WTC11 (cell line): Measurements from ENCODE around the gene SSB. TPM values are rescaled to one million over a fixed set of nuclear protein-coding genes. Genes with fewer than 3 reads are reported as not detected.

Experiments used
- ATAC-seq: fragments of 200-7000 bp; cut with Tn5 transposase; 2 replicates; pipeline ENCODE4 v1.10.0; 2021; ENCODE audit warnings: mild to moderate bottlenecking, moderate library complexity
- CTCF ChIA-PET: fragments of 300-600 bp; sonication (Branson Sonifier 250); formaldehyde crosslinking; loops from one replicate; lab custom pipeline; 2021; ENCODE audit warnings: antibody characterized with exemption; lab: Charles Lee
- POLR2A ChIA-PET: fragments of 350-600 bp; sonication (Branson Sonifier 250); formaldehyde crosslinking; loops from one replicate; lab custom pipeline; 2021; ENCODE audit warnings: antibody characterized with exemption; lab: Charles Lee
- DNase-seq: peaks from one replicate; pipeline ENCODE4 v3.0.0; 2021; ENCODE audit warnings: low spot score
- H3K27ac Mint-ChIP-seq: 2 replicates; pipeline ENCODE4 v1.8.0; 2021; ENCODE audit warnings: mixed read lengths
- H3K27me3 Mint-ChIP-seq: 2 replicates; pipeline ENCODE4 v1.8.0; 2021; ENCODE audit warnings: low read depth, mild to moderate bottlenecking, moderate library complexity, mixed read lengths
- H3K36me3 Mint-ChIP-seq: 2 replicates; pipeline ENCODE4 v1.8.0; 2021; ENCODE audit warnings: mixed read lengths
- H3K4me1 Mint-ChIP-seq: 2 replicates; pipeline ENCODE4 v1.8.0; 2022; ENCODE audit warnings: mixed read lengths
- H3K4me3 Mint-ChIP-seq: 2 replicates; pipeline ENCODE4 v1.8.0; 2021; ENCODE audit warnings: mild to moderate bottlenecking, moderate library complexity, mixed read lengths
- H3K9me3 Mint-ChIP-seq: 2 replicates; pipeline ENCODE4 v1.8.0; 2021; ENCODE audit warnings: mixed read lengths
- CBFB ChIP-seq: sonication (generic); formaldehyde crosslinking; IDR thresholded peaks from 2 replicates; pipeline ENCODE4 v1.8.1; 2022; ENCODE audit warnings: mild to moderate bottlenecking, low read depth, missing genetic modification reagents
- FOXK1 ChIP-seq: sonication (generic); formaldehyde crosslinking; IDR thresholded peaks from 2 replicates; pipeline ENCODE4 v1.8.0; 2022; ENCODE audit warnings: mild to moderate bottlenecking, moderate library complexity, missing genetic modification reagents
- HMGA2 ChIP-seq: fragments of 250-450 bp; sonication (Bioruptor Pico); IDR thresholded peaks from 2 replicates; pipeline ENCODE4 v1.4.0; 2021; ENCODE audit warnings: mild to moderate bottlenecking, moderate library complexity
- JAZF1 ChIP-seq: fragments of 250-450 bp; sonication (Bioruptor Pico); IDR thresholded peaks from 2 replicates; pipeline ENCODE4 v1.9.0; 2021; ENCODE audit warnings: moderate library complexity, mild to moderate bottlenecking, inconsistent platforms
- MXD4 ChIP-seq: fragments of 250-450 bp; sonication (Bioruptor Pico); IDR thresholded peaks from 2 replicates; pipeline ENCODE4 v1.8.0; 2021; ENCODE audit warnings: mild to moderate bottlenecking, moderate library complexity, borderline replicate concordance
- MYBL2 ChIP-seq: sonication (generic); formaldehyde crosslinking; IDR thresholded peaks from 2 replicates; pipeline ENCODE4 v1.8.1; 2023; ENCODE audit warnings: mild to moderate bottlenecking, moderate library complexity, missing genetic modification reagents
- RORB ChIP-seq: fragments of 250-450 bp; sonication (Bioruptor Pico); IDR thresholded peaks from 2 replicates; pipeline ENCODE4 v1.9.0; 2021; ENCODE audit warnings: mild to moderate bottlenecking
- SMAD4 ChIP-seq: sonication (generic); formaldehyde crosslinking; IDR thresholded peaks from 2 replicates; pipeline ENCODE4 v1.8.0; 2022; ENCODE audit warnings: mild to moderate bottlenecking, missing genetic modification reagents
- TP53 ChIP-seq: sonication (generic); formaldehyde crosslinking; IDR thresholded peaks from 2 replicates; pipeline ENCODE4 v1.8.1; 2023; ENCODE audit warnings: mild to moderate bottlenecking, missing genetic modification reagents
- ZNF423 ChIP-seq: fragments of 250-450 bp; sonication (Bioruptor Pico); IDR thresholded peaks from 2 replicates; pipeline ENCODE4 v2.1.2; 2022; ENCODE audit warnings: mild to moderate bottlenecking, moderate library complexity
- total RNA-seq: library from RNA; stranded (reverse); gene quantifications from 3 replicates; pipeline ENCODE4 v1.2.3, GENCODE V29; 2021
- TF ChIP-seq, protein P1 (sequence below): sonication (generic); formaldehyde crosslinking; IDR thresholded peaks from 2 replicates; pipeline ENCODE4 v1.8.0; 2022; ENCODE audit warnings: mild to moderate bottlenecking, missing genetic modification reagents
- TF ChIP-seq, protein P2 (sequence below): sonication (generic); formaldehyde crosslinking; IDR thresholded peaks from 2 replicates; pipeline ENCODE4 v1.8.1; 2022; ENCODE audit warnings: missing genetic modification reagents, borderline replicate concordance
- TF ChIP-seq, protein P3 (sequence below): sonication (generic); formaldehyde crosslinking; IDR thresholded peaks from 2 replicates; pipeline ENCODE4 v1.8.1; 2023; ENCODE audit warnings: mild to moderate bottlenecking, missing genetic modification reagents, moderate library complexity
- TF ChIP-seq, protein P4 (sequence below): sonication (generic); formaldehyde crosslinking; IDR thresholded peaks from 2 replicates; pipeline ENCODE4 v1.8.0; 2022; ENCODE audit warnings: mild to moderate bottlenecking, missing genetic modification reagents
- TF ChIP-seq, protein P5 (sequence below): fragments of 250-450 bp; sonication (Bioruptor Pico); IDR thresholded peaks from 2 replicates; pipeline ENCODE4 v1.9.0; 2021; ENCODE audit warnings: mild to moderate bottlenecking
- TF ChIP-seq, protein P6 (sequence below): sonication (generic); formaldehyde crosslinking; IDR thresholded peaks from 2 replicates; pipeline ENCODE4 v1.8.1; 2022; ENCODE audit warnings: mild to moderate bottlenecking, missing genetic modification reagents, moderate library complexity, borderline replicate concordance
- TF ChIP-seq, protein P7 (sequence below): sonication (generic); formaldehyde crosslinking; IDR thresholded peaks from 2 replicates; pipeline ENCODE4 v1.8.1; 2023; ENCODE audit warnings: mild to moderate bottlenecking, missing genetic modification reagents
- TF ChIP-seq, protein P8 (sequence below): sonication (generic); formaldehyde crosslinking; IDR thresholded peaks from 2 replicates; pipeline ENCODE4 v1.8.1; 2023; ENCODE audit warnings: mild to moderate bottlenecking, moderate library complexity, missing genetic modification reagents

SSB gene
- total RNA-seq, 1 experiment from 2014 or later: 235 TPM

DNA sequence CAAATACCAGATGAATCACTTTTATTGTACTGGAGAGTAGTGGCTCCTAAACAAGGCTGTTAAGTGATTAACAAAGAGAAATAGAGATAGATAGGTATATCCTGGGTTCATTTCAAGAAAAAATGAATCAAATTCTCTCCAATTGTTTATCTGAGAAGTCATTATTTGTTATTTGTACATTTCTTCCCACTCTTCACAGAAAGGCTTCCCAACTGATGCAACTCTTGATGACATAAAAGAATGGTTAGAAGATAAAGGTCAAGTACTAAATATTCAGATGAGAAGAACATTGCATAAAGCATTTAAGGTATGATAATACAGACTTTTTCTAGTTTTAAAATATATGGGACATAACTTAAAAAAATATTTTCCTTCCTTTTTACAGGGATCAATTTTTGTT is 7.9 kb downstream of the SSB start:
- TF ChIP-seq, protein P1, sequence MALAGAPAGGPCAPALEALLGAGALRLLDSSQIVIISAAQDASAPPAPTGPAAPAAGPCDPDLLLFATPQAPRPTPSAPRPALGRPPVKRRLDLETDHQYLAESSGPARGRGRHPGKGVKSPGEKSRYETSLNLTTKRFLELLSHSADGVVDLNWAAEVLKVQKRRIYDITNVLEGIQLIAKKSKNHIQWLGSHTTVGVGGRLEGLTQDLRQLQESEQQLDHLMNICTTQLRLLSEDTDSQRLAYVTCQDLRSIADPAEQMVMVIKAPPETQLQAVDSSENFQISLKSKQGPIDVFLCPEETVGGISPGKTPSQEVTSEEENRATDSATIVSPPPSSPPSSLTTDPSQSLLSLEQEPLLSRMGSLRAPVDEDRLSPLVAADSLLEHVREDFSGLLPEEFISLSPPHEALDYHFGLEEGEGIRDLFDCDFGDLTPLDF (CRISPR knock-in tag): no peak
- TF ChIP-seq MYBL2 (no peak), MXD4 (CRISPR knock-in tag) (no peak), JAZF1 (CRISPR knock-in tag) (no peak), ZNF423 (CRISPR knock-in tag) (no peak), CBFB (CRISPR knock-in tag) (no peak), TP53 (CRISPR knock-in tag) (no peak), SMAD4 (CRISPR knock-in tag) (no peak), HMGA2 (CRISPR knock-in tag) (no peak), RORB (CRISPR knock-in tag) (no peak), FOXK1 (no peak)
- TF ChIP-seq, protein P2, sequence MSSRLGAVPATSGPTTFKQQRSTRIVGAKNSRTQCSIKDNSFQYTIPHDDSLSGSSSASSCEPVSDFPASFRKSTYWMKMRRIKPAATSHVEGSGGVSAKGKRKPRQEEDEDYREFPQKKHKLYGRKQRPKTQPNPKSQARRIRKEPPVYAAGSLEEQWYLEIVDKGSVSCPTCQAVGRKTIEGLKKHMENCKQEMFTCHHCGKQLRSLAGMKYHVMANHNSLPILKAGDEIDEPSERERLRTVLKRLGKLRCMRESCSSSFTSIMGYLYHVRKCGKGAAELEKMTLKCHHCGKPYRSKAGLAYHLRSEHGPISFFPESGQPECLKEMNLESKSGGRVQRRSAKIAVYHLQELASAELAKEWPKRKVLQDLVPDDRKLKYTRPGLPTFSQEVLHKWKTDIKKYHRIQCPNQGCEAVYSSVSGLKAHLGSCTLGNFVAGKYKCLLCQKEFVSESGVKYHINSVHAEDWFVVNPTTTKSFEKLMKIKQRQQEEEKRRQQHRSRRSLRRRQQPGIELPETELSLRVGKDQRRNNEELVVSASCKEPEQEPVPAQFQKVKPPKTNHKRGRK (CRISPR knock-in tag): no peak
- TF ChIP-seq, protein P3, sequence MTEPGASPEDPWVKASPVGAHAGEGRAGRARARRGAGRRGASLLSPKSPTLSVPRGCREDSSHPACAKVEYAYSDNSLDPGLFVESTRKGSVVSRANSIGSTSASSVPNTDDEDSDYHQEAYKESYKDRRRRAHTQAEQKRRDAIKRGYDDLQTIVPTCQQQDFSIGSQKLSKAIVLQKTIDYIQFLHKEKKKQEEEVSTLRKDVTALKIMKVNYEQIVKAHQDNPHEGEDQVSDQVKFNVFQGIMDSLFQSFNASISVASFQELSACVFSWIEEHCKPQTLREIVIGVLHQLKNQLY (CRISPR knock-in tag): no peak
- TF ChIP-seq, protein P4, sequence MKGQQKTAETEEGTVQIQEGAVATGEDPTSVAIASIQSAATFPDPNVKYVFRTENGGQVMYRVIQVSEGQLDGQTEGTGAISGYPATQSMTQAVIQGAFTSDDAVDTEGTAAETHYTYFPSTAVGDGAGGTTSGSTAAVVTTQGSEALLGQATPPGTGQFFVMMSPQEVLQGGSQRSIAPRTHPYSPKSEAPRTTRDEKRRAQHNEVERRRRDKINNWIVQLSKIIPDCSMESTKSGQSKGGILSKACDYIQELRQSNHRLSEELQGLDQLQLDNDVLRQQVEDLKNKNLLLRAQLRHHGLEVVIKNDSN (CRISPR knock-in tag): no peak
- TF ChIP-seq, protein P5, sequence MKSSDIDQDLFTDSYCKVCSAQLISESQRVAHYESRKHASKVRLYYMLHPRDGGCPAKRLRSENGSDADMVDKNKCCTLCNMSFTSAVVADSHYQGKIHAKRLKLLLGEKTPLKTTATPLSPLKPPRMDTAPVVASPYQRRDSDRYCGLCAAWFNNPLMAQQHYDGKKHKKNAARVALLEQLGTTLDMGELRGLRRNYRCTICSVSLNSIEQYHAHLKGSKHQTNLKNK (CRISPR knock-in tag): no peak
- TF ChIP-seq, protein P6, sequence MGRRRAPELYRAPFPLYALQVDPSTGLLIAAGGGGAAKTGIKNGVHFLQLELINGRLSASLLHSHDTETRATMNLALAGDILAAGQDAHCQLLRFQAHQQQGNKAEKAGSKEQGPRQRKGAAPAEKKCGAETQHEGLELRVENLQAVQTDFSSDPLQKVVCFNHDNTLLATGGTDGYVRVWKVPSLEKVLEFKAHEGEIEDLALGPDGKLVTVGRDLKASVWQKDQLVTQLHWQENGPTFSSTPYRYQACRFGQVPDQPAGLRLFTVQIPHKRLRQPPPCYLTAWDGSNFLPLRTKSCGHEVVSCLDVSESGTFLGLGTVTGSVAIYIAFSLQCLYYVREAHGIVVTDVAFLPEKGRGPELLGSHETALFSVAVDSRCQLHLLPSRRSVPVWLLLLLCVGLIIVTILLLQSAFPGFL (CRISPR knock-in tag): no peak
- TF ChIP-seq, protein P7, sequence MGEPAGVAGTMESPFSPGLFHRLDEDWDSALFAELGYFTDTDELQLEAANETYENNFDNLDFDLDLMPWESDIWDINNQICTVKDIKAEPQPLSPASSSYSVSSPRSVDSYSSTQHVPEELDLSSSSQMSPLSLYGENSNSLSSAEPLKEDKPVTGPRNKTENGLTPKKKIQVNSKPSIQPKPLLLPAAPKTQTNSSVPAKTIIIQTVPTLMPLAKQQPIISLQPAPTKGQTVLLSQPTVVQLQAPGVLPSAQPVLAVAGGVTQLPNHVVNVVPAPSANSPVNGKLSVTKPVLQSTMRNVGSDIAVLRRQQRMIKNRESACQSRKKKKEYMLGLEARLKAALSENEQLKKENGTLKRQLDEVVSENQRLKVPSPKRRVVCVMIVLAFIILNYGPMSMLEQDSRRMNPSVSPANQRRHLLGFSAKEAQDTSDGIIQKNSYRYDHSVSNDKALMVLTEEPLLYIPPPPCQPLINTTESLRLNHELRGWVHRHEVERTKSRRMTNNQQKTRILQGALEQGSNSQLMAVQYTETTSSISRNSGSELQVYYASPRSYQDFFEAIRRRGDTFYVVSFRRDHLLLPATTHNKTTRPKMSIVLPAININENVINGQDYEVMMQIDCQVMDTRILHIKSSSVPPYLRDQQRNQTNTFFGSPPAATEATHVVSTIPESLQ (CRISPR knock-in tag): no peak
- TF ChIP-seq, protein P8, sequence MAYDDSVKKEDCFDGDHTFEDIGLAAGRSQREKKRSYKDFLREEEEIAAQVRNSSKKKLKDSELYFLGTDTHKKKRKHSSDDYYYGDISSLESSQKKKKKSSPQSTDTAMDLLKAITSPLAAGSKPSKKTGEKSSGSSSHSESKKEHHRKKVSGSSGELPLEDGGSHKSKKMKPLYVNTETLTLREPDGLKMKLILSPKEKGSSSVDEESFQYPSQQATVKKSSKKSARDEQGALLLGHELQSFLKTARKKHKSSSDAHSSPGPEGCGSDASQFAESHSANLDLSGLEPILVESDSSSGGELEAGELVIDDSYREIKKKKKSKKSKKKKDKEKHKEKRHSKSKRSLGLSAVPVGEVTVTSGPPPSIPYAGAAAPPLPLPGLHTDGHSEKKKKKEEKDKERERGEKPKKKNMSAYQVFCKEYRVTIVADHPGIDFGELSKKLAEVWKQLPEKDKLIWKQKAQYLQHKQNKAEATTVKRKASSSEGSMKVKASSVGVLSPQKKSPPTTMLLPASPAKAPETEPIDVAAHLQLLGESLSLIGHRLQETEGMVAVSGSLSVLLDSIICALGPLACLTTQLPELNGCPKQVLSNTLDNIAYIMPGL (CRISPR knock-in tag): no peak
- H3K9me3 Mint-ChIP-seq: no peaks in the 10 kb centered on the region
- DNase-seq (no peak), ATAC-seq (no peak)
- H3K4me1 Mint-ChIP-seq: peaks cover 19% of the 10 kb centered on the region
- H3K27ac Mint-ChIP-seq: no peak overlapping the region
- CTCF ChIA-PET: no interaction called here
- no peak overlapping the region for H3K4me3 Mint-ChIP-seq
- no peaks in the 10 kb centered on the region for H3K27me3 Mint-ChIP-seq
- H3K36me3 Mint-ChIP-seq: peaks cover 71% of the 10 kb centered on the region
- POLR2A ChIA-PET: no interaction called here
